ENCODE measurements around the gene PSMG4.

Gene PSMG4, protein sequence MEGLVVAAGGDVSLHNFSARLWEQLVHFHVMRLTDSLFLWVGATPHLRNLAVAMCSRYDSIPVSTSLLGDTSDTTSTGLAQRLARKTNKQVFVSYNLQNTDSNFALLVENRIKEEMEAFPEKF

DNA sequence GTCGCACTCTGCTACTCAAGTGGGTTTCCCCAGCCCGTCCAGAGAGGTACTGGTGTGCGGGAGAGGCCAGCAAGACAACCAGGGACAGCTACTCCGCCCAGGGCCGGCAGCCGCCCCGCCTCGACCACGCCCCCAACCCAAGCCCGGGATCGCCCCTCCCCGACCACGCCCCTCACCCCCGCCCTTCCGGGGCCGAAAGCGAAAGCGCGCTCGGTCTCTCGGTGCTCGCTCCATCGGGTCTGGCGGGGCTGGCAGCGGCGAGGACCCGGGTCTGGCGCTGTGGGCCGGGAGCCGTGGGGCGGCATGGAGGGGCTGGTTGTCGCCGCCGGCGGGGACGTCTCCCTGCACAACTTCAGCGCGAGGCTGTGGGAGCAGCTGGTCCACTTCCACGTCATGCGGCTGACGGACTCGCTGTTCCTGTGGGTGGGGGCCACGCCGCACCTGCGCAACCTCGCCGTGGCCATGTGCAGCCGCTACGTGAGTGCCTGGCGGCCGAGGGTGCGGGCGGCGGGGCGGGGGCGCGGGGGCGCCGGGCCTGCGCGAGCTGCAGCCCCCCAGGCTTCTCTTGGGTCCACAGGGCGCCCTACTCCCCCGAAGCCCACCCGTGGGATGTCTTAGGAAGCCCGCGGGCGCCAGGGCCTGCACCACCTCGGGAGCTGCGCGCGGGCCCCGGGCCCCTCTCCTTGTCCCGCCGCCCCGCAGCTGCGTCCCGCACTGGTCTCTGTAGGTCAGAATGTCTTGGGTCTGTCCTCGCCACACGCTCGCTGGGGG lies at the start of gene PSMG4:
PSMG4 (plus strand) TSS at position 228 of the 771 bp plus-strand sequence; CDS start at position 304, 76 bp downstream.
- peak; percentile 93 for DNase-seq

DNA sequence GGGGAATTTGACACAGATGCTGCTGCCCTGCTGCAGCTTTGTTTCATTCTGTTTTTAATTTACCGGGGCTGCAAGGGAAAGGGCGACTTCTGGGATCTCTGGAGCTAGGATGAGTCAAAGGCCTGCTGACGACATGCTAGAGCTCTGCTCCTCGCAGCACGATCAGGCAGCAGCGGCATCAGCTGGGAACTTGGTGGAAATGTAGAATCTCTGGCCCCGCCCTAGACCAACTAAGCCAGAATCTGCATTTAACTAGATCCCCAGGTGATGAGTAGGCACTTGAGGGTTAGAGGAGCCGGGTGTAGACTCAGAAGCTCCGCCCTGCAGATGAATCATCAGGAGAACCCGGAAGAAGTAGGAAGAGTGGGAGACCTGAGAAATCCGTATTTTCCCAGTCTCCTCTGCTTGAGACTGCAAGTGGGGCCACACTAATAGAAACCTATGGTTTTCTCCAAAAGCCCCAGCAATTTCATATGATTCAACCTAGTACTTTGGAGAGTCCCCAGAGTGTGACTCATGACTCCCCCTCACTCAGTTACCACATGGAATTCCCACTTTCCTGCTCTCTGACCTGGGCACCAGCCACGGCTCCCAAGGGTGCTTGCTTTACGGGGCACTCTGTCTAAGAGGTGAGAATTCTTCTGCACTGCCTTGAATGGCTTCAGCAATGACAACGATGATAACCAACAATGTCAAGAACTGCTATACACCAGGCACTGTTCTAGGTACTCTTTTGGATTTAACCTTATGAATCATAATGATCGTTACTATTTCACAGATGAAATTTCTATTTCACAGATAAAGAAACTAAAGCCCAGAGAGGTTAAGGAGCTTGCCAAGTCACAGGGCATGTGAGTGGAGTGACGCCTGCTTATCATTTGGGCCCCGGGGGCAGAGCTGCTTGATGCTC lies 49.4 kb upstream of the PSMG4 start:
- DNase-seq, result peak; percentile 33

DNA sequence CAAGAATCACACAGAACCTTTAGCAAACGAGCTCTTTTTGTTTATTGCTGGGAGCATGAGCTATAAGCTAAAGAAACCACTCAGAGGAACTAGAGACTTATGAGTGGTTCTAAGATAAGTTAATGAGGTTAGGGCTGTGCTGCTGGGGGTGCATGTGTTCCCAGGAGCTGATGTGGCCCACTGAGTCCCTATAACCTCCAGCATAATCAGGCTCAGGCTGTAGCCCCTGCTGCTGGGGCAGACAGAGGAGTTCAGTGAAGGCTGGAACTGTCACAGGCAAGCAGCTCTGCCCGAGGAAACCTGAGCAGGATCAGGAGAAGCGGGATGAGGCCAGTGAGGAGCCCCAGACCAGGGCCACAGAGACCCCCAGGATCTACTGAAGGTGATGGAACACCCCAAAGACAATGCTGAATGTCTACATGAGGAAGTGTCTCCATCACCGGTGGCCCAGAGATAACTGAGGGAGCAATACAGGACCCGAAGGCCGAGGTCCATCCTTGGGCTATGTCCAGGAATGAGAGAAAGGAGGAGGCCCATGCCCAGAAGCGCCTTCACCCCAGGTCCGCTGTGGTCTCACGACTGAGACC lies 48.6 kb upstream of the PSMG4 start:
- no peak for DNase-seq

DNA sequence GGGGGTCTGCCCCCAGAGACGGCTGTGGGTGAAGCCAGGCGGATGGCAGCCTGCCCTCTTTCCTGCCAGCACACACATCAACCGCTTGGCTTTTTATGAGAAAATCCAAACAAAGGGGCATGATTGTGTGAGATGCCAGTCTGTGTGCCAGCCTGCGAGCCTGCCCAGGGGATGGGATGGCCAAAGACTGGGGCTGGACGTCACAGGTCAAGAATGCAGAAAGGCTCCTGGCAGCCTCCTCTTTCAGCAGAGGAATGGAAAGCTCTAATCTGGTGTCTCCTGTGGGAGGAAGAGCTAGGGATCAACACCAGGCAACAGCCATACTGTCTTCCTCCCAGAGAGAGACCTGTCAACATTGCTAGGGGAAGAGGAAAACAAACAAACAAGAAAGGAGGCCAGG lies 47.1 kb upstream of the PSMG4 start:
- no peak for DNase-seq

DNA sequence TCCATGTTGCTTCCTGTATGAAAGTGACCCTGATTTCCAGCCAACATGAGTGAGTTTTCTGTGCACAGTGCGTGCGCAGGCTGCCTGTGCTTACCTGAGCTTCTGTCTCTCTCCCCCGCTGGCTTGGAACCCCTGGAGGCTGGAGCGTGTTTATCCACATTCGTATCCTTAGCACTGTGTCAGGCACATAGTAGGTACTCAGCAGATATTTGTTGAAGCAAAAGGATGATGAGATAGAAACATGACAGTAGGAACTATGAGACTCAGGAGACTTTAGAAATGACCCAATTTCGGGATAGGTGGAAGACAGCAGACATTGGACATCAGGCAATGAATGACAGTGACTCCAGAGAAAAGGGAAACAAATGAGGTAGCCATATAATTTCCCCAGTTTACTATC lies 46.5 kb upstream of the PSMG4 start:
- DNase-seq, result no peak

DNA sequence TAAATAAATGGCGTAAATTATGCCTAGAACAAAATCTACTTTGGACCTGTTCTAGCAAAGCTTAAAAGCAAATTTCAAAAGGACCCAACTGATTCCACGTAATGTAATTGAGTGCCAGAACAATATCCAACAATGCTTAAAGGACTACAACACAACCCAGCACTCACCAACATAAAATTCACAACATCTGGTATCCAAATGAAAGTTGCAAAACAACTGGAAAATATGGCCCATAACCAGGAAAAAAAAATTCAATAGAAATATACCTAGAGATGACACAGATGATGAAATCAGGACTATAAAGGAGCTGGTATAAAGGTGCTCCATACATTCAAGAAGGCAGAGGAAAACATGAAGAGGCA lies 45.4 kb upstream of the PSMG4 start:
- DNase-seq, result no peak

DNA sequence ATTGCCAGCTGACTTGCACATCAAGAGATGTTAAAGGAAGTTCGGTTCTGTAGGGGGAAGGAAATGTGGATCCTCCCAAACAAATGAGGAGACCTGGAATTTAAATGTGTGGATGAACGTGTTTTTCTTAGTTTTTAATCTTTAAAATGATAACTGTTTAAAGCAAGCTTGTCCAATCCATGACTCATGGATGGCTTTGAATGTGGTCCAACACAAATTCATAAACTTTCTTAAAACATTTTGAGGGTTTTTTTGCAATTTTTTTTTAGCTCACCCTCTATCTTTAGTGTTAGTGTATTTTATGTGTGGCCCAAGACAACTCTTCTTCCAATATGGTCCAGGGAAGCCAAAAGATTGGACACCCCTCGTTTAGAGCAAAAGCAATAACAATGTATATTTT lies 43.8 kb upstream of the PSMG4 start:
- DNase-seq, result no peak

DNA sequence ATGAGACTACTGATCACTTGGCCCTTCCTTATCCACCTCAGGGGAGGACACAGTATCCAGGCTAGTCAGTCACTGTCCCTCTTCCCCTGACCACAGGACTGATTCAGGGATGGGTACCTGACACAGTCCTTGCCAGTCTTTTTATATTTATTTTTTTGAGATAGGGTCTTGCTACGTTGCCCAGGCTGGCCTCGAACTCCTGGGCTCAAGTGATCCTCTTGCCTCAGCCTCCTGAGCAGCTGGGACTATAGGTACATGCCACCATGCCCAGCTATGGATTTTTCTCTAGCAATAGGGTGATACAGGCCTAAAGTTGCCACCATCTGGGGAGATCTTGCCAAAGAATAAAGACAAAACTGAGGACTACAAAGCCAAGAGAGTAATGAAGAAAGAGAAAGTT lies 41.5 kb upstream of the PSMG4 start:
- DNase-seq, result no peak

DNA sequence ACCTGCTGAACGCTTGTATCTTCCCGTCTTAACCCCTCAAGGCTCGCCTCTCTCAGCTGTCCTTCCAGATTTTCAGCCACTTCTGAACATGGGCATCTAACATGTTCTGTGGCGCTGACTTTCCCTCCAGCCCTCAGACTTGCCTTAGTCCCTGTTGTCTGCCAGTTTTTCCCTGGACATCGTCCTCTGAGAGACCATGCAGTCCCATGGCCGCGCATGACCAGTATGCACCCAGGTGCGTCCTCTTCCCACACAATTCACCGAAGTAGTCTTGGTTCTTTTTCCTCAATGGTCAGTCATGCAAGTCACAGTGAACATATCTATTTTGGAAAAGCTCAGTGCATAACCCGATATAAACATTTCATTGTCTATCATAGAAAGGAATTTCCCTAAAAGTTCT lies 40.5 kb upstream of the PSMG4 start:
- DNase-seq, result no peak

DNA sequence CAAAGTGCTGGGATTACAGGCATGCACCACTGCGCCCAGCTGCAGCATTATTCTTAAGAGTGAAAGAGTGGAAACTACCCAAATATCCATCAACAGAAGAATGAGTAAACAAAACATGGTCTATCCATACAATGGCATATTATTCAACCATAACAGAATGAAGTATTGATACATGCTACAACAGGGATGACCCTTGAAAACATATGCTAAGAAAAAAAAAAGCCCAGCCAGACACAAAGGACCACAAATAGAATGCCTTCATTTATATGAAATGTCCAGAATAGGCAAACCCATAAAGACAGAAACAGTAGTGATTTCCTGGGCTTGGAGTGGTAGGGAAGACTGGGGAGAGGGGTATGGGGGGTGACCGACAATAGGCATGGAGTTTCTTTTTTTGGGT lies 38.4 kb upstream of the PSMG4 start:
- no peak for DNase-seq

DNA sequence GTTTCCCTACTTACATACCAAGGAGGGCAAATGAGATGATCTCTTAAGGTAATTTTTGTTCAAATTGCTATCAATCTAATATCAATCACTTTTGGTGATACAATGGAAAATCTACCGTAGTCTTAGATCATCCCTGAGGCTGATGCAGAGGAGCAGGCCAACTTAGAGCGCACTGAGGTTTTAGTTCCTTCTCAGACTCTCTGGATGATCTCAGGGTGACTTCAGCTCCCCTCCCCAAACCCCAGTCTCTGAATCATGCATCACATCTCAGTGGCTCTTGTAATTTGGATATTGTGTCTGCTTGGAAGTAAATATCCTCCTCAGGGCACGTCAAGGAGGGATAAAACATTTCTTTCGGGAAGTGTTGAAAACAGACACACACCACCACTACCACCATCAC lies 37.2 kb upstream of the PSMG4 start:
- DNase-seq, result no peak

DNA sequence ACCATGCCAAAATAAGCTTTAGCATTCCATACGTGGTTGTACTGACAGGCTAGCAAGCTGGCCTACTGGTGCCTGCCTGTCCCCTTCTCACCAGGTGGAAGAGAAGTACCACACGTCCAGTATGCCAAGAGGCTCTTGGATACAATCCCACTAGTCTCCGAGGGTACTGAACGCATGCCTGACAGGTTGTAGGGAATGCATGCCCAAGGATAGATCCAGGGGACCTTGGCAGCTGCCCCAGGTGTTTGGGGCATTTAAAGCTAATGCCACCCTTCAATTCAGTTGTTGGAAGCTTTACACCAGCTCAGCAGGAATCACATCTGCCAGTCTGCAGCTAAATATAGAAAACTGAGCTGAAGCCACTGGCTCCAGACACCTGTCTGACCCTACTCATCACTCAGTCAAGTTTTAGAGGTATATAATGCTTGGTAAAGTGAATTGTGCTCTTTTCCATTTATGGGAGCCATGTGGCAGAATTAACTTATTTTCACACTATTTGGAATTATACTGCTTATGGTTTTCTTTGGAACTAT lies 36.2 kb upstream of the PSMG4 start:
- DNase-seq, result no peak

DNA sequence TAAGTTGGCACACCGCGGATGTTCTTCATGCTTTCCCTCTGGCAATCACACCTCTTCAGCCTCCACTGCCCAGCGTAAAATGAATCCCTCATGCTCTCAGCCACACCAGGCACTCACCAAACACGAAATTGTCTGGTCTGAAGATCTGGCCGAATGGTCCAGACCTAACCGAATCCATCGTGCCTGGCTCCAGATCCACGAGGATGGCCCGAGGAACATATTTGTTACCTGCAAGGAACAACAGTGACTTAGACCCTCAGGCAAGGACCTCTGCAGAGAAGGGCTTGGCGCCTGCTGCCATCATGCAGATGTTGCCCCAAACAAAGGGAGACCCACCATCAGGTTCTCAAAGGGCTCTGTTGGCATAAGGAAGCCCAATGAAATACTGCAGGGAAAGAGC lies 32.7 kb upstream of the PSMG4 start:
- no peak for DNase-seq

DNA sequence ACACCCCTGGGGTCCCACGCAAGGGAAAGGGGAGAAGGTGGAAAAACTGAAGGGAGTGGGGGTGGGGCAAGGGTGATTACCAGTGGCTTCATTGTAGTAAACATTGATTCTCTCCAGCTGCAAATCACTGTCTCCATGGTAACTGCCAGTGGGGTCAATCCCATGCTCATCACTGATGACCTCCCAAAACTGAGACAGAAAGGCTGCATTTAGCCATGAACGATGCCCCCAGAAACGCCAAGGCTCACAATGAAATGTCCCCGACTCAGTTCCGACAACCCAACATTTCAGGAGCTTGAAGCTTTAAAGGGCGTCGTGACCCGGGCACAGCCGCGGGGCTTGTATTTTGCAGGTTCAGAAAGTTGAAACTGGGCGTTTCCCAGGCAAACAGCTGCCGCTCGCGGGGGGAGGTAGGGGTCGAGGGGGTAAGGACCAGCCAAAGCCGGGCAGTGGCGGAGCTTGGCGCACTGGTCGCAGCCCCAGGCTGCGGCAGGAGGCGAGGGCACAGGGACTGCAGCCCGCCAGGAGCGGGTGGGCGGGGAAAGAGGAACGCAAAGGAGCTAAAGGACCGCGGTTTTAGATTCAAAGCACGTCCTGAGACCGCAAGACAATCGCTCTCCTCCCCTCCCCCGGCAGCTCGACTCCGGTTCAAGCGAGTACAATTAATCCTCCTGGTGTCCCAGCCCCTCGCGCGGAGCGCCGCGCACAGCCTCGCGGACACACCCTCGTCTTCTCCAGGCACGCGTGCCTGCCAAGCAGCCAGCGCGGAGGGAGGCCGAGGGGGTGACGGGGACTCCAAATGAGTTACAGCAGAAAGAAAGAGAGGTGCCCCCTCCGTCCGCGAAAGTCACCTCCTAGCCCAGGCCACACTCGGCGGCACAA lies 32.0 kb upstream of the PSMG4 start:
- peak; percentile 9 for DNase-seq

DNA sequence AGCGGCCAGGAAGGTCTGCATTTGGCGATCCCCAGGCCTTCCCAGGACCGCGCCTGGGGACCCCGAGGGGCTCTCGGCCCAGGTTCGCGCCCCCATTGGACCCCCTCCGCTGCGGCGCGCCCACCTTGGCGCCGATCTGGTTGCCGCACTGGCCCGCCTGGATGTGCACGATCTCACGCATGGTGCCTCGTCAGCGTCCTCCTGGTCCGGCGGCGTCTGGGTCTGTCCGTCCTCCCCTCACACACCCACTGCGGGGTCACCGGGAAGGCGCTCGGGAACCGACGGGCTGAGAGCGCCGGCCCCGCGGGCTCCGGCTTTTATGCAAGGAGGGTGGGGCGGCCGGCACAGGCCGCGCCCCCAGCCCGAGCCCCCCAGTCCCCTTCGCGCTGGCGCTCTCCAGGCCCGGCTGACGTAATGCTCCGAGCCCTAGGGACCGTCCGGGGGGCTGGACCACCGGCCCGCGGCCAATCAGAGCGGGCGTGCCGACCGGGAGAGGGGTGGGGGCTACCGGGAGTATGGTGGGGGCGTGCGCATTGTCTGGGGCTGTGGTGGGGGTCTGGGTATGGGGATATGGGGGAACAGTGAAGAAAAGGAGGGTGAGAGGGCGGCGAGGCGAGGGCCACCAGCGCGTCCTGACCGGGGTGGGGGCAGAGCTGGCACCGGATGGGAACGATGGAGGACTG lies 31.2 kb upstream of the PSMG4 start, which contains the start of gene TUBB2B:
TUBB2B (minus strand) TSS at position 291 of the 683 bp plus-strand sequence; CDS start at position 181, 110 bp downstream.
- DNase-seq, result no peak

DNA sequence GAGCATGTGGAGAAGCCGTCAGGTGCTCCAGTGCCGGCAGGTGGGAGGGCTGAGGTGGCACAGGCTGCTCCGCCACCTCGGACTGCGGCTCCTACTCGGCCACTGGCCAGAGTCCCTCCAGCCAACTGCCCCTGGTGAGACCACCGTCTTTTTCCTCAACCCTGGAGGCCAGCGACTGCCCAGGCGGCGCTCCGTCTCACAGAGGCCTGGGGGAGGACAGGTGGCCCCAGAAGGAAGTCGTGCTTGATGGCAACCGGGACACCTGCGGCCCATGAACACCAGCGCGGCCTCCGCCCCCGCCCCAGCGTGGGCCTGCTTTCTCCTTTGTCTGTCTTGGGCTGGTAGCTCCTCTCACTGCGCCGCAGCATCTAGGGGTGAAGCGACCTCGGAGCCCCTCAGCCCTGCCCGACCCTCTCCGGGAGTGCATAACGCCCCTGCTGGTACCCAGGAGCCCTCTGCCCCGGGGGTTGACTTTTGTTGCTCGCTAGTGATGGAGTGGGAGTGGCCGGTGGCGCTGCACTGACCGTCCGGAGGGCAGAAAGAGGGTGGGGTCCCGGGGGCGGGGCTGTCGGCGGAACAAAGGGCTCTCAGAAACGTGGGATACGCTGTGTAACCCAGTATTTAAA lies 30.6 kb upstream of the PSMG4 start:
- DNase-seq, result peak; percentile 18

DNA sequence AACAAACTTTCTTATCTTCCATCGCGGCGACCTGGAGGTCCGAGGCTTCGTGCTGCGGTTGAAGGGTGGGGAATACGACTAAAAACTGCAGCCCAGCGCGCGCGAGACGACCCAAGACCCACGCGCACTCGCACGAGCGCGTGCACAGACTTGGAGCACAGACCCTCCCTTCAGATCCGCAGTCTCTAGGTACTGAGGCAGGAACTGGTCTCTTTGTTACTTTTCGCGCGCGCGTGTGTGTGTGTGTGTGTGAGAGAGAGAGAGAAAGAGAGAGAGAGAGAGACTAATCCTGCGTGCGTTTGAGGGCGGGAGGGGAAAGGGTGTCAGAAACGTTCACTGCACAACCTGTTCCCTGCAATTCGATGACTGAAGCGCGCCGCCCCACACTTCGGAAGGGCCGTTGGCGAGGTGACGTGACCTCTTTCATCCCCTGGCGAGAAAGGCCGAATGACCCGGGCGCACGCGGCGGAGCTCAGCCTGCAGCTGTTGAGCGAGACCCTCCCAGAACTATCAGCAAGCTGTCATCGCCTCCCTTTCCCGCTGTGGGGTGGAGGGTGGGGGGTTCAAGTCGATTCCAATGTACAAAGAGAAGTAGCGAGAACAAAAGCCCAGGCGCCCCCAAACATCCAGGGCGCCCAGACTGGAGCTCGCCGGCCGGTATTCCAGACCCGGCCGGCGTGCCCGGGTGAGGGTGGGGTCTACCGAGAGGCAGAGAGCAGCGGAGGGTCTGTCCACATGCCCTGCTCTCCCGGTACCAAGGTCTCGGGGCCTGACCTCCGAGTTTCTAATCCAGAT lies 29.8 kb upstream of the PSMG4 start:
- peak; percentile 57 for DNase-seq

DNA sequence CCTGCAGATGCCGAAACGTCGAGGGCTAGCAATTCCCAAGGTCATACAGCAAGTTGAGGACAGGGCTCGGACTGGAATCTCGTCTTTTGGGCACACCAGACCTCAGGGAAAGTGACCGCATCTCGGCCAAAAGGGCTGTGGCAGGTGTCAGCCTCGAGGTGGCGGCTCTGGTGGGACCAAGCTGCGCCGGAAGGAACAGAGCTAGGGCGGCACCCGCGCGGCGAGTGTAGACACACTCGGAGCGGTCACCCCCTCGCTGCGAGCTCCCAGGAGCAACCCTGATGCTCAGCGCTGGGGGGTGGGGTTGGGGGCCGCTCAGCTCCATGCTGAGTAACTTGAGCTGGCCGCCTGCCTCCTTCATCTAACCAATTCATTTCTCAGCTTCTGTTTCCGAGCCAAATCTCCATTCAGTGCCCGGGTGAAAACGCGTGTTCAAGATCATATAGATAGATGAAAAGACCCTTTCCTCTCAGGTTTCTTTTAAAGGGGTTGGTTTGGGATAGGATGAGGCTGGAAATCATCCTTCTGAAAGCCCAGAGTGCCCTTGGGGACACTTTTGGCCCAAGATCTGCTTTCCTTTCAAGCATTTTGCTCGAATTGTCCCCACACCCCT lies 29.1 kb upstream of the PSMG4 start:
- DNase-seq, result peak; percentile 31

DNA sequence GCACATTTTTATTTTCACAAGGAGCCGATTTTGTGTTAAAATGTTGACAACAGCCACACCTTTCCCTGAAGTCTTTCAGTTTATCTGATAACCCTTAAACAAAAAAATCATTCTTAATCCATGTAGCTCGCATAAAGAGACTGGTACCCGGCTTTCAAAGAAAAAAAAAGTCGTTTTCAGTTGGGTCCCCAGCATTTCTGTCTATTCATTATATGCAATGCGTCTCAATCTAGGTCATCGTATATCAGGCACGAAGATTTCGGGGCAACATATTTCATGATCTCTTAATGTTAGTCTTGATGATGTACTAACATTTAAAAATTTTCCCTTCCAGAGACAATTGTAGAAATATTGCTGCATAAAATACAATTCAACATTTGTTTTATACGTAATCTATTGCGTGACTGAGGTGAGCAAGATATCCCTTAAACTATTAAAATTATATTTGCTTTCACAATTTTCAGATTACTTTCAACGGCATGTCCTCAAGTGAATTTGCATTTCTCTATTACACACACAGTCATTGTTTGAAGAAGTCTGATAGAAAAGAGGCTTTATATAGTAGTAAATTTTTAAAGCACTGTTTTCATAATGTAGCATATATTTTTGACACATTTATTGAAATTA lies 28.4 kb upstream of the PSMG4 start:
- no peak for DNase-seq
